Measurements from ENCODE around the gene GNG14.

The GNG14 gene

GRCh38 chr19:12668346-12668745 lies 19.5 kb upstream of the GNG14 start:
- ChIA-PET CTCF (no interaction called here), POLR2A (interaction anchor here (0.9 to 1.7 kb wide), 4 partner anchors 10 to 59 kb away, joined by 3 to 9 read pairs (median 5); partner anchors contain the start of genes DHPS and FBXW9)
- no peak for TF ChIP-seq LEF1 (IDR thresholded peaks at IDR 0.05; ENCODE audit: borderline replicate concordance)
- TF ChIP-seq ZNF384 (IDR thresholded peaks at IDR 0.05) = no peak
- TF ChIP-seq HDGF (IDR thresholded peaks at IDR 0.05; ENCODE audit: borderline replicate concordance) = no peak
- no peak for TF ChIP-seq FOXK2 (IDR thresholded peaks at IDR 0.05)
- TF ChIP-seq SUZ12 (IDR thresholded peaks at IDR 0.05) = no peak
- no peak for TF ChIP-seq BHLHE40 (IDR thresholded peaks at IDR 0.05; ENCODE audit: borderline replicate concordance)
- TF ChIP-seq NFRKB (IDR thresholded peaks at IDR 0.05) = no peak
- TF ChIP-seq FOXA1 (IDR thresholded peaks at IDR 0.05) = no peak
- TF ChIP-seq FOXM1 (IDR thresholded peaks at IDR 0.05; ENCODE audit: borderline replicate concordance) = no peak
- no peak for TF ChIP-seq TARDBP (IDR thresholded peaks at IDR 0.05)
- no peak for TF ChIP-seq ELF4 (IDR thresholded peaks at IDR 0.05)
- no peak for TF ChIP-seq SP1 (IDR thresholded peaks at IDR 0.05)
- no peak for TF ChIP-seq PKNOX1 (IDR thresholded peaks at IDR 0.05)
- no peak for TF ChIP-seq L3MBTL2 (conservative IDR thresholded peaks at IDR 0.05)
- no peak for TF ChIP-seq CTBP1 (IDR thresholded peaks at IDR 0.05; ENCODE audit: borderline replicate concordance)
- TF ChIP-seq ARNT (IDR thresholded peaks at IDR 0.05) = no peak
- no peak for DNase-seq (ENCODE audit: extremely low spot score)

- POLR2A ChIA-PET = interaction anchor here (0.8 to 1.7 kb wide), 6 partner anchors 9 to 174 kb away, joined by 3 to 9 read pairs (median 4); partner anchors contain the start of genes DHPS, FBXW9, ZNF490 and ZNF791
- CTCF ChIA-PET = no interaction called here
Observed at GRCh38 chr19:12668932-12669269, 18.9 kb upstream of the GNG14 start.

GRCh38 chr19:12669270-12670158 lies 18.3 kb upstream of the GNG14 start:
- DNase-seq (ENCODE audit: extremely low spot score) = peak; percentile 72
- TF ChIP-seq ZNF384 (IDR thresholded peaks at IDR 0.05) (no peak), L3MBTL2 (conservative IDR thresholded peaks at IDR 0.05) (peak; percentile 49), CTBP1 (IDR thresholded peaks at IDR 0.05; ENCODE audit: borderline replicate concordance) (no peak; the same call in 1 of the 2 replicates), TARDBP (IDR thresholded peaks at IDR 0.05) (0 out of 2 replicates have a peak, but pooled peaks have one; percentile 21), ELF4 (IDR thresholded peaks at IDR 0.05) (peak; percentile 99), NFRKB (IDR thresholded peaks at IDR 0.05) (peak; percentile 66), FOXK2 (IDR thresholded peaks at IDR 0.05) (peak; percentile 91), LEF1 (IDR thresholded peaks at IDR 0.05; ENCODE audit: borderline replicate concordance) (no peak; the same call in 1 of the 2 replicates)
- ChIA-PET POLR2A (interaction anchor here (0.8 to 1.7 kb wide), 5 partner anchors 9 to 174 kb away, joined by 3 to 9 read pairs (median 6); partner anchors contain the start of genes DHPS, ZNF490 and ZNF791), CTCF (no interaction called here)

More at GRCh38 chr19:12668932-12669269, 18.9 kb upstream of the GNG14 start:
- DNase-seq (ENCODE audit: extremely low spot score) = no peak
- TF ChIP-seq FOXA1 (IDR thresholded peaks at IDR 0.05) = no peak

GRCh38 chr19:12670159-12670928 lies 17.5 kb upstream of the GNG14 start:
- TF ChIP-seq L3MBTL2 (conservative IDR thresholded peaks at IDR 0.05) (no peak), NFRKB (IDR thresholded peaks at IDR 0.05) (no peak), CTBP1 (IDR thresholded peaks at IDR 0.05; ENCODE audit: borderline replicate concordance) (no peak), BHLHE40 (IDR thresholded peaks at IDR 0.05; ENCODE audit: borderline replicate concordance) (no peak), FOXK2 (IDR thresholded peaks at IDR 0.05) (no peak), SUZ12 (IDR thresholded peaks at IDR 0.05) (no peak), ZNF384 (IDR thresholded peaks at IDR 0.05) (no peak), ARNT (IDR thresholded peaks at IDR 0.05) (no peak), FOXM1 (IDR thresholded peaks at IDR 0.05; ENCODE audit: borderline replicate concordance) (no peak), FOXA1 (IDR thresholded peaks at IDR 0.05) (no peak), SP1 (IDR thresholded peaks at IDR 0.05) (no peak), ELF4 (IDR thresholded peaks at IDR 0.05) (no peak), PKNOX1 (IDR thresholded peaks at IDR 0.05) (no peak), HDGF (IDR thresholded peaks at IDR 0.05; ENCODE audit: borderline replicate concordance) (no peak), LEF1 (IDR thresholded peaks at IDR 0.05; ENCODE audit: borderline replicate concordance) (no peak), TARDBP (IDR thresholded peaks at IDR 0.05) (no peak)
- ChIA-PET CTCF (interaction anchor here (0.7 to 1.4 kb wide), 2 partner anchors 106 to 1326 kb away, joined by 3 read pairs; no protein-coding TSS in a partner anchor), POLR2A (interaction anchor here (1.3 to 1.7 kb wide), 3 partner anchors 8 to 59 kb away, joined by 6 to 9 read pairs (median 7); partner anchors contain the start of genes DHPS, ZNF490 and ZNF791)
- no peak for DNase-seq (ENCODE audit: extremely low spot score)

- POLR2A ChIA-PET = interaction anchor here (1.5 to 1.8 kb wide), 2 partner anchors 9 to 112 kb away, joined by 3 to 6 read pairs; partner anchors contain the start of gene DHPS
Observed at GRCh38 chr19:12672744-12673143, 15.1 kb upstream of the GNG14 start.

More at GRCh38 chr19:12672744-12673143, 15.1 kb upstream of the GNG14 start:
- TF ChIP-seq HDGF (IDR thresholded peaks at IDR 0.05; ENCODE audit: borderline replicate concordance) = no peak
- no peak for TF ChIP-seq CTBP1 (IDR thresholded peaks at IDR 0.05; ENCODE audit: borderline replicate concordance)
- TF ChIP-seq SP1 (IDR thresholded peaks at IDR 0.05) = no peak
- no peak for TF ChIP-seq BHLHE40 (IDR thresholded peaks at IDR 0.05; ENCODE audit: borderline replicate concordance)
- no peak for TF ChIP-seq TARDBP (IDR thresholded peaks at IDR 0.05)
- TF ChIP-seq NFRKB (IDR thresholded peaks at IDR 0.05) = no peak
- no peak for TF ChIP-seq ELF4 (IDR thresholded peaks at IDR 0.05)
- TF ChIP-seq ARNT (IDR thresholded peaks at IDR 0.05) = no peak
- TF ChIP-seq FOXA1 (IDR thresholded peaks at IDR 0.05) = no peak
- no peak for TF ChIP-seq SUZ12 (IDR thresholded peaks at IDR 0.05)
- no peak for TF ChIP-seq ZNF384 (IDR thresholded peaks at IDR 0.05)
- no peak for TF ChIP-seq LEF1 (IDR thresholded peaks at IDR 0.05; ENCODE audit: borderline replicate concordance)
- TF ChIP-seq PKNOX1 (IDR thresholded peaks at IDR 0.05) = no peak
- no peak for TF ChIP-seq FOXM1 (IDR thresholded peaks at IDR 0.05; ENCODE audit: borderline replicate concordance)
- no peak for TF ChIP-seq L3MBTL2 (conservative IDR thresholded peaks at IDR 0.05)
- no peak for TF ChIP-seq FOXK2 (IDR thresholded peaks at IDR 0.05)
- CTCF ChIA-PET = interaction anchor here (0.8 kb wide), 1 partner anchor 9 kb away, joined by 7 read pairs; the partner anchor contains the start of gene DHPS
- DNase-seq (ENCODE audit: extremely low spot score) = no peak

All from HEK293T (cell line).